ENCODE results near the gene PBRM1.
"Not testable (repeated sequence)": the region's sequence is repeated elsewhere in the genome, so short reads cannot be mapped to it uniquely, and the experiment has no call there.

PBRM1 gene

GRCh38 chr3:52533623-52534280, 152.0 kb downstream of the PBRM1 start, which contains the start of gene NT5DC2:
Gene NT5DC2, minus strand, starts transcription at chr3:52533857. Its CDS starts 120 bp downstream, at chr3:52533737.
- DNase-seq, result peak; percentile 20

- DNase-seq, result no peak
These were observed 152.7 kb downstream of the PBRM1 start for GRCh38 chr3:52532838-52533622.

GRCh38 chr3:52532517-52532837, 153.2 kb downstream of the PBRM1 start:
- no peak for DNase-seq

GRCh38 chr3:52531860-52532516, 153.7 kb downstream of the PBRM1 start:
- DNase-seq, result no peak

GRCh38 chr3:52530918-52531826, 154.5 kb downstream of the PBRM1 start:
- no peak for DNase-seq

- DNase-seq, result no peak
These were observed 156.1 kb downstream of the PBRM1 start for GRCh38 chr3:52529376-52530333.

- DNase-seq, result no peak
These were observed 156.9 kb downstream of the PBRM1 start for GRCh38 chr3:52528586-52529375.

GRCh38 chr3:52527732-52528585, 157.8 kb downstream of the PBRM1 start:
- DNase-seq, result no peak

GRCh38 chr3:52527039-52527731, 158.5 kb downstream of the PBRM1 start:
- DNase-seq, result no peak

- DNase-seq, result not testable (repeated sequence)
These were observed 159.1 kb downstream of the PBRM1 start for GRCh38 chr3:52526671-52527038.

- DNase-seq, result peak; percentile 38
These were observed 159.8 kb downstream of the PBRM1 start for GRCh38 chr3:52525680-52526561.

GRCh38 chr3:52524752-52525679, 160.7 kb downstream of the PBRM1 start:
- peak; percentile 45 for DNase-seq

GRCh38 chr3:52524258-52524751, 161.4 kb downstream of the PBRM1 start:
- no peak for DNase-seq

- DNase-seq, result no peak
These were observed 162.1 kb downstream of the PBRM1 start for GRCh38 chr3:52523386-52524257.

- DNase-seq, result no peak
These were observed 163.0 kb downstream of the PBRM1 start for GRCh38 chr3:52522651-52523251.
